GM04503 (cell line): ENCODE results near the gene TBC1D16.
"Not testable (repeated sequence)": the region's sequence is repeated elsewhere in the genome, so short reads cannot be mapped to it uniquely, and the experiment has no call there.

ENCODE experiments used
- DNase-seq: peaks from one replicate; pipeline ENCODE4 v3.0.0-alpha.2; 2012; ENCODE audit warnings: low read depth

The TBC1D16 gene

GRCh38 chr17:79913896-79914812 is 121.5 kb downstream of the TBC1D16 start:
- no peak for DNase-seq

- DNase-seq: no peak
These were observed 122.2 kb downstream of the TBC1D16 start for GRCh38 chr17:79913451-79913850.

GRCh38 chr17:79912552-79913330 is 122.9 kb downstream of the TBC1D16 start:
- DNase-seq: no peak

GRCh38 chr17:79911430-79912399 is 124.0 kb downstream of the TBC1D16 start:
- DNase-seq: no peak

GRCh38 chr17:79910985-79911361 is 124.7 kb downstream of the TBC1D16 start:
- no peak for DNase-seq

GRCh38 chr17:79909121-79909520 is 126.6 kb downstream of the TBC1D16 start:
- DNase-seq: no peak

GRCh38 chr17:79907850-79908249 is 127.8 kb downstream of the TBC1D16 start:
- DNase-seq: no peak

- DNase-seq: no peak
These were observed 128.4 kb downstream of the TBC1D16 start for GRCh38 chr17:79907217-79907715.

GRCh38 chr17:79905832-79906231 is 129.8 kb downstream of the TBC1D16 start:
- no peak for DNase-seq

GRCh38 chr17:79904865-79905264 is 130.8 kb downstream of the TBC1D16 start:
- no peak for DNase-seq

GRCh38 chr17:79902146-79902791 is 133.4 kb downstream of the TBC1D16 start:
- DNase-seq: no peak

- no peak for DNase-seq
These were observed 134.5 kb downstream of the TBC1D16 start for GRCh38 chr17:79901131-79901530.

GRCh38 chr17:79899584-79899983 is 136.1 kb downstream of the TBC1D16 start:
- no peak for DNase-seq

GRCh38 chr17:79897243-79898063 is 138.2 kb downstream of the TBC1D16 start:
- no peak for DNase-seq

GRCh38 chr17:79893457-79893856 is 142.2 kb downstream of the TBC1D16 start:
- DNase-seq: not testable (repeated sequence)

GRCh38 chr17:79892457-79893241 is 143.0 kb downstream of the TBC1D16 start:
- no peak for DNase-seq

- no peak for DNase-seq
These were observed 144.4 kb downstream of the TBC1D16 start for GRCh38 chr17:79891113-79891730.

- no peak for DNase-seq
These were observed 145.0 kb downstream of the TBC1D16 start for GRCh38 chr17:79890706-79891105.
